NCI-H524 (cell line): ENCODE data around the gene C11orf86.
"Not testable (repeated sequence)": the region's sequence is repeated elsewhere in the genome, so short reads cannot be mapped to it uniquely, and the experiment has no call there.

Experiments
- DNase-seq, 2 experiments: peaks; one replicate each; lab custom pipeline; 2025; lab: John Stamatoyannopoulos, UW

The C11orf86 gene

GRCh38 chr11:66974724-66975404, at the start of gene C11orf86:
C11orf86 (plus strand) TSS chr11:66975304; CDS start chr11:66975363, 59 bp downstream.
- DNase-seq = no peak

- no peak for DNase-seq
Observed at GRCh38 chr11:66929753-66930152, 45.4 kb upstream of the C11orf86 start.

GRCh38 chr11:66932543-66932942, 42.6 kb upstream of the C11orf86 start:
- no peak for DNase-seq

- DNase-seq = no peak
Observed at GRCh38 chr11:66933531-66933930, 41.6 kb upstream of the C11orf86 start.

GRCh38 chr11:66934950-66935779, 39.9 kb upstream of the C11orf86 start:
- no peak for DNase-seq

- no peak for DNase-seq
Observed at GRCh38 chr11:66936311-66936711, 38.8 kb upstream of the C11orf86 start.

- DNase-seq = no peak
Observed at GRCh38 chr11:66937193-66937733, 37.8 kb upstream of the C11orf86 start.

GRCh38 chr11:66938582-66939135, 36.4 kb upstream of the C11orf86 start:
- no peak for DNase-seq

GRCh38 chr11:66950112-66950535, 25.0 kb upstream of the C11orf86 start:
- no peak for DNase-seq

GRCh38 chr11:66951135-66951534, 24.0 kb upstream of the C11orf86 start:
- no peak for DNase-seq

- peak; percentile 96 to 98 for DNase-seq
Observed at GRCh38 chr11:66951927-66952337, 23.2 kb upstream of the C11orf86 start.

GRCh38 chr11:66953081-66953833, 21.8 kb upstream of the C11orf86 start:
- DNase-seq = no peak

- DNase-seq = peak in 1 of 2 experiments; percentile 13
Observed at GRCh38 chr11:66956689-66957290, 18.3 kb upstream of the C11orf86 start.

- no peak for DNase-seq
Observed at GRCh38 chr11:66957971-66958231, 17.2 kb upstream of the C11orf86 start.

GRCh38 chr11:66958232-66958955, 16.7 kb upstream of the C11orf86 start, which contains the start of gene PC:
PC (minus strand) TSS chr11:66958383; CDS start chr11:66872159, 86,224 bp downstream.
- DNase-seq = peak; percentile 97 to 99

- peak in 1 of 2 experiments; percentile 52 for DNase-seq
Observed at GRCh38 chr11:66958956-66959274, 16.2 kb upstream of the C11orf86 start.

- DNase-seq = not testable (repeated sequence)
Observed at GRCh38 chr11:66961691-66962213, 13.4 kb upstream of the C11orf86 start.

- DNase-seq = no peak
Observed at GRCh38 chr11:66962247-66962646, 12.9 kb upstream of the C11orf86 start.

GRCh38 chr11:66962801-66963200, 12.3 kb upstream of the C11orf86 start:
- no peak for DNase-seq

GRCh38 chr11:66964495-66964894, 10.6 kb upstream of the C11orf86 start:
- no peak for DNase-seq

- DNase-seq = no peak
Observed at GRCh38 chr11:66966351-66966750, 8.8 kb upstream of the C11orf86 start.
